HUES64 (cell line): ENCODE measurements around the gene HERPUD1.
"Not testable (repeated sequence)": the region's sequence is repeated elsewhere in the genome, so short reads cannot be mapped to it uniquely, and the experiment has no call there.

ENCODE experiments used
- H3K27ac ChIP-seq: 2 replicates; pipeline ENCODE4 v1.7.0; 2013; ENCODE audit warnings: low read depth, low read length, inconsistent platforms
- H3K27me3 ChIP-seq: 2 replicates; pipeline ENCODE4 v1.6.1; 2013; ENCODE audit warnings: mild to moderate bottlenecking, low read length; ENCODE audit not compliant: insufficient read depth
- H3K36me3 ChIP-seq: 2 replicates; pipeline ENCODE4 v1.6.1; 2013; ENCODE audit warnings: mild to moderate bottlenecking, low read length; ENCODE audit not compliant: insufficient read depth
- H3K4me1 ChIP-seq: 2 replicates; pipeline ENCODE4 v1.6.1; 2013; ENCODE audit warnings: mild to moderate bottlenecking, low read length, moderate library complexity; ENCODE audit not compliant: insufficient read depth
- H3K4me3 ChIP-seq: 2 replicates; pipeline ENCODE4 v1.5.1; 2013; ENCODE audit warnings: mild to moderate bottlenecking, low read length, moderate library complexity
- H3K9ac ChIP-seq: 2 replicates; pipeline ENCODE4 v1.6.1; 2013; ENCODE audit warnings: mild to moderate bottlenecking, low read depth, low read length
- H3K9me3 ChIP-seq: 2 replicates; pipeline ENCODE4 v1.6.1; 2013; ENCODE audit warnings: low read depth, low read length; ENCODE audit not compliant: insufficient read depth
- WGBS: fragments of 150-250, 120-280 bp; methylation state at CpG from one replicate; pipeline ENCODE4 v1.1.7; 2013; ENCODE audit warnings: missing lambda C conversion rate; 5-methylcytosine and 5-hydroxymethylcytosine counted together

HERPUD1 gene

DNA sequence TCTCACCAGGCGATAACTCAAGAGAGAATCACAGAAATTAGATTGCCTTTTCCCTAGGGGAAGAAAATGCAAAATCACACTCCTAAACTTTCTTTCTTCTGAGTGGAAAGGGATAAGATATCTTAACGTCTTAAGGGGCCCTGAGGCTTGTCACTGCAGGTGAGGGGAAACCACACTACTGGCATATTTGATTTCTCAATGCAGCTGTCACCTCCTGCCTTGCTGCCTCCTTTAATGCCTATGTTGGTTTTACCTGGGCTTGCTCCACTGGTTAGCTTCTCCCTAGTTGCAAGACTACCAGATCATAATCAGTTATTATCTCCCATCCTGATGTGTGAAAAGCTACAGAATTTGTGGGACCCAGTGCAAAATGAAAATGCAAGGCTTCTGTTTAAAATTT is 4.5 kb upstream of the HERPUD1 start:
- Histone ChIP-seq H3K27ac (no peak overlapping the region), H3K4me1 (0 out of 2 replicates have a peak, but pooled peaks cover 4% of the 10 kb centered on the region)

DNA sequence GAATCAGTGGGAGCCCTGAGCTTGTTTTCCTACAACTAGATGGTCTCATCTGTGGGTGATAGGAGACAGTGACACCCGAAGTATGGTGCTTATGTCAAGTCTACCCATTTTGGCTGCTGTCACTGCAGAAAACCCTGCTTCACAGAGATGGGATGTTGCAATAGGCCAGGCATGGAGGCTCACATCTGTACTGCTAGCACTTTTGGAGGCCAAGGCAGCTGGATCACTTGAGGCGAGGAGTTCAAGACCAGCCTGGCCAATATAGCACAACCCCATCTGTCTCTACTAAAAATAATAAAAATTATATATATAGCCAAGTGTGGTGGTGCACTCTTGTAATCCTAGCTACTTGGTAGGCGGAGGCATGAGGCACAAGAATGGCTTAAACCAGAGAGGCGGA is 2.3 kb upstream of the HERPUD1 start:
- 96% methylated on average over 4 of the region's 4 CpGs for WGBS
- Histone ChIP-seq H3K27ac (no peak overlapping the region), H3K4me1 (peaks cover 20% of the 10 kb centered on the region), H3K9ac (no peak overlapping the region), H3K4me3 (no peak overlapping the region), H3K27me3 (no peaks in the 10 kb centered on the region), H3K36me3 (peaks cover 8% of the 10 kb centered on the region; the same call in 1 of the 2 replicates), H3K9me3 (no peaks in the 10 kb centered on the region)

More for the DNA sequence above, 4.5 kb upstream of the HERPUD1 start:
- Histone ChIP-seq H3K9ac (no peak overlapping the region), H3K36me3 (no peaks in the 10 kb centered on the region), H3K27me3 (no peaks in the 10 kb centered on the region), H3K9me3 (no peaks in the 10 kb centered on the region), H3K4me3 (no peak overlapping the region)
- 74% methylated on average over 2 of the region's 2 CpGs for WGBS

DNA sequence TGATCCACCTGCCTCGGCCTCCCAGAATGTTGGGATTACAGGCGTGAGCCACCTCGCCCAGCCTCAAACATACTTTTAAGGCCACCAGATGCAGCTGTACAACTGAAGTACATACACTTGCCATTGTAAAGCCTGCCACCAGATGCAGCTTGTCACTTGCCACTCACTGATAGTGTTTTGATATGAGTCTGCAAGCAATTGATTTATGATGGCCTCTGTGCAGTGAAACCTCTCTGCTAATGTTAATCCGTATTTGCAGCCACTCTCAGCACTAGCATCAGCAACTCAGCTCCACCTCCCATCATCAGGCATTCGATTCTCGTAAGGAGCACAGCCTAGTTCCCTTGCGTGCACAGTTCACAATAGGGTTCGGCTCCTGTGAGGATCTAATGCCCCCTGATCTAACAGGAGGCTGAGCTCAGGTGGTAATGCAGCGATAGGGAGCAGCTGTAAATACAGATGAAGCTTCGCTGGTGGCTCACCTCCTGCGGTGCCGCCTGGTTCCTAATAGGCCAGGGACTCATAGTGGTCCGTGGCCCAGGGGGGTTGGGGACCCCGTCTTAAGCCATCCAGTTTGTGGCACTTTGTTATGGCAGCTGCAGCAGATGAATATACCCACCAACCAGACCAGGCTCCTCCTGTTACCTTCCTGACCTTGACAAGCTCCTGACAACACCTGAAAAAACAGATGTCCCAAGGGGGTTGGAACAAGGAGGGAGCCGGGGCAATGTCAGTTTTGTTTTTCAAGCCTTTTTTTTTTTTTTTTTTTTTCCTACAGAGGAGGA is 1.3 kb upstream of the HERPUD1 start:
- Histone ChIP-seq H3K36me3 (peaks cover 17% of the 10 kb centered on the region), H3K9me3 (no peaks in the 10 kb centered on the region), H3K4me1 (peaks cover 20% of the 10 kb centered on the region), H3K4me3 (no peak overlapping the region), H3K27ac (no peak overlapping the region), H3K9ac (peak overlapping the region; percentile 94; the same call in 1 of the 2 replicates), H3K27me3 (no peaks in the 10 kb centered on the region)
- 83% methylated on average over 14 of the region's 15 CpGs for WGBS

DNA sequence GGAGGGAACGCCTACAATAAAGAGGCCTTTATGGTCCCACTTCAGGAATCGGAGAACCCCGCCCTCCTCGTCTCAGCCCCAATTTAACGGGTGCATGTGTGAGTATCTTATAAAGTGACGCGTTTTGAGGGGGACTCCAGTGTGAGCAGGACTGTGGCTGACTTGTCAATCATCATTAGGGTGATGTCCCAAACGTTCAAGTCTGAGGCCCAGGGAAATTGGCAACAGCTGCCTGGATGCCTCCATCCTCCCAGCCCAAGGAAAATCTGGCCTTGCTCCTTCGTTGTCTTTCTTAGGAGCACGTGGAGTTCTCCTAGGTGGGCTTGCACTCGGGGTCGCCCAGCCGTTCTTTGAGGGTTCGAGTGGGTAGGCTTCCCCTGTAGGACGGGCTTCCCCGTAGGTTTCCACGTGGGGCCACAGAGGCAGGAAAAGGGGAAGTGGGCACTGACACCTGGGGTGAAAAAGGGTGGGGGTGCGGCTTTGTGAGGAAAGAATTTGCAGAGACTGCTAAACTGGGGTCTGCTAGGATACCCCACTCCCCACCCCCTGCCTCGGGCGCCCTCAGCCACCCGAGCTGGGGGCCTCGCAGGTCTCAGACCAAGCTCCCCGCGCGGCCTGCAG is 561 bp upstream of the HERPUD1 start:
- peak overlapping the region; percentile 86 for H3K27ac ChIP-seq
- no peaks in the 10 kb centered on the region for H3K27me3 ChIP-seq
- peaks cover 20% of the 10 kb centered on the region for H3K4me1 ChIP-seq
- peaks cover 24% of the 10 kb centered on the region for H3K36me3 ChIP-seq
- no peaks in the 10 kb centered on the region for H3K9me3 ChIP-seq
- H3K4me3 ChIP-seq, result peak overlapping the region; percentile 81
- 49% methylated on average over 24 of the region's 25 CpGs for WGBS
- H3K9ac ChIP-seq, result peak overlapping the region; percentile 94

DNA sequence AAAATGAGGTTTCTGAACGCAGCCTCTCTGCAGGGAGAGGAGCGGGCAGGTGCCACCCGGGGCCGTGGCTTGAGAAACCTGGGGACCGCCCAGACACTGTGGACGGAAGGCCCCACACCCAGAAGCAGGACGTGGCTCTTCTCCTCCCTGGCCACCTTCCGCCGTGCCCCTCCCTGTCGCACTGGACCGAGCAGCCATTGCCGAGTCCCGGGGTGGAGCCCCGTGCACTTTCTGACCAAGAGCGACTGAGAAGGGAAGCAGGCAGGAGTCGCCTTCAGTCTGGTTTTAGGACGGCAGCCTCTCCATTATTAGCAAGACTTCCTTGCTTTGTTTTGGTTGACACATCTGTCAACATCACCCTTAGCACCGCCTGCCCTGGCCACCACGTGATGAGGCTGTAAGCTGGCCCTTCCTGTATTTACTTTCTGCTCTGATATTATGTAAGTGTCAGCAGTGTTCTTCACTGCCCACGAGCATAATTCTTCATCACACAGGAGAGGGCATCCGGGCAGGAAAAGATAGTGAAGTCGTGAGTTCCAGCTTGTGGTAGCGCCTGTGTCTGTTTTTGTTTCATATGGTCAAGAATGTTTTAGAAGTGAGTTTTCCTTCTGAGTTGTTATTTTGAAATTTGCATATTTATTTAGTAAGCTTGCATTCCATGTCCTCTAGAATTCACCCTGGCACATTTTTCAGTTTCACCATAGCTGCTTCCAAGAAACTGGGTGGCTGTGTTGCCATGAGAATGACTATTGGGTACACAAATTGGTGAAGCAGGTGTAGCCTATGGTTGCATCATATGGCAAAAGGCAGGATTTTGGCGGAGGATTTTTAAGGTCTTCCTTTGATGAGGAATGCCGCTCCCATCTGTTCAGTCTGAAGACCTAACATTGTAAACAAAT is 1.0 kb downstream of the HERPUD1 start:
- 7% methylated on average over 24 of the region's 25 CpGs for WGBS
- Histone ChIP-seq H3K4me1 (peaks cover 20% of the 10 kb centered on the region), H3K36me3 (peaks cover 40% of the 10 kb centered on the region), H3K27ac (no peak overlapping the region; the same call in 1 of the 2 replicates), H3K9me3 (no peaks in the 10 kb centered on the region), H3K4me3 (peak overlapping the region; percentile 81), H3K9ac (peak overlapping the region; percentile 94), H3K27me3 (no peaks in the 10 kb centered on the region)

DNA sequence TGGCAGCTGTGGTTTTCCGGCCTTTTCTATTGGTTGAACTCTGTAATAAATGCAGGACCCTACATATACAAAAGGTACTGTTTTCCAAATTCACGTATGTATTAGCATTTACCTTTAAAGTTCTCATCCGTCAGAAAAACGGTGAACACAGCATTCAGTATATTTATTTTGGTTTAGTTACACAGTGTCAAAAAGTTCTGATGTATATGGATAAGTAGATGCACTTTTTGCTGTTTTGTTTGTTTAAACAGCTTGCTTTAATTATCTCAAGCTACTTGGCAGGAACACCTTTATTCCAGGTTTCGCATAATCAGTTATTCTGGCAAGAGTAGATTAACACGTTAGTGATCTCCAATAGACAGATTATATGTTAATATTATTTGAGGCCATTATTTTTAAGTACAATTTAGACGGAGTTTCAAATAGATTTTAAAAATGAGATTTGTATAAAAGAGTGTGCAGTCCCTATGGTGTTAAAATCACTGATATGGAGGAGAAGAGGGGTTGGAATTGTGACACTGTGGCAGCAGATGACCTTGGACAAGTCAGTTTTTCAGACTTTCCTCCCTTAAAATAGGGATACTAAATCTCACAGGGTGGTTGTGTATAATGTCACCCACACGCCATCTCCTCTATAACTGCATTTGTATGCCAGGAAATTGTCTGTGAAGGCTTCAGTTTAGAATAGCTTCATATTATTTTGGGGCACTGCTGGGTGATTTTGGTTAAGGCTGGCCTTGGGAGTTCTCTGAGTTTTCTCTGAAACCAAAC is 2.1 kb downstream of the HERPUD1 start:
- peak overlapping the region; percentile 81 for H3K4me3 ChIP-seq
- 78% methylated on average over 7 of the region's 8 CpGs for WGBS
- H3K36me3 ChIP-seq, result peaks cover 49% of the 10 kb centered on the region
- no peak overlapping the region for H3K27ac ChIP-seq
- peaks cover 20% of the 10 kb centered on the region for H3K4me1 ChIP-seq
- no peaks in the 10 kb centered on the region for H3K27me3 ChIP-seq
- H3K9me3 ChIP-seq, result no peaks in the 10 kb centered on the region
- H3K9ac ChIP-seq, result no peak overlapping the region

DNA sequence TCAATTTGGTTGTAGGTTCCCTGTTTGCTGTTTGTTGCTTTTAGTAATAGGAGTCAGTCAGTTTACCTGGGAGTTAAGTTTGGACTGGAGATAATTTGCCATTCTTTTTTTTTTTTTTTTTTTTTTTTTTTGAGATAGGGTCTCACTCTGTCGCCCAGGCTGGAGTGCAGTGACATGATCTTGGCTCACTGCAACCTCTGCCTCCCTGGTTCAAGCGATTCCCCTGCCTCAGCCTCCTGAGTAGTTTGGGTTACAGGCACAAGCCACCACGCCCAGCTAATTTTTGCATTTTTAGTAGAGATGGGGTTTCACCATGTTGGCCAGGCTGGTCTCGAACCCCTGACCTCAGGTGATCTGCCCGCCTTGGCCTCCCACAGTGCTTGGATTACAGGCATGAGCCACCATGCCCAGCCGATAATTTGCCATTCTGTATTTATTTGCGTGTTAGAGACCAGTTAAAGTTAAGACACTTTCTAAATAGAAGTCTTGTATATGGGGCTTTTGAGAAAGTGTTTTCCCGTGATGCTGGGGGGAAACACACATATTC is 2.7 kb downstream of the HERPUD1 start:
- H3K27me3 ChIP-seq, H3K9me3 ChIP-seq, H3K27ac ChIP-seq, H3K9ac ChIP-seq: not testable (repeated sequence)
- 93% methylated on average over 7 of the region's 8 CpGs for WGBS
- Histone ChIP-seq H3K4me1 (peaks cover 20% of the 10 kb centered on the region), H3K4me3 (peak overlapping the region; percentile 81; the same call in 1 of the 2 replicates), H3K36me3 (peaks cover 56% of the 10 kb centered on the region)

DNA sequence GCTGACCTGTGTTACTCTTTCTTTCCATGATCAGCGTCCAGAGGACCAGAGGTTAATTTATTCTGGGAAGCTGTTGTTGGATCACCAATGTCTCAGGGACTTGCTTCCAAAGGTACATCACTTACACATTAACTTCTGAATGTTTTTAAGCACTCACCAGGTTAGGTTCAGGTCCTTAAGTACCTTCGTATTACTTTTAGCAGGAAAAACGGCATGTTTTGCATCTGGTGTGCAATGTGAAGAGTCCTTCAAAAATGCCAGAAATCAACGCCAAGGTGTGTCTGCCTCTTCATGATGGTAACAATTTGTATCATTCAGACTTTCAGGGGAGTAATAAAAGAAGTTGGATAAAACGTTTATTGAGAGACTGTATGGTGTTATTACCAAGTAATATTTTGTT is 3.3 kb downstream of the HERPUD1 start:
- WGBS, result 92% methylated on average over 5 of the region's 5 CpGs
- H3K9me3 ChIP-seq, result no peaks in the 10 kb centered on the region
- no peak overlapping the region for H3K27ac ChIP-seq
- no peaks in the 10 kb centered on the region for H3K27me3 ChIP-seq
- H3K9ac ChIP-seq, result no peak overlapping the region
- H3K36me3 ChIP-seq, result peaks cover 61% of the 10 kb centered on the region
- H3K4me3 ChIP-seq, result no peak overlapping the region
- peaks cover 20% of the 10 kb centered on the region for H3K4me1 ChIP-seq

DNA sequence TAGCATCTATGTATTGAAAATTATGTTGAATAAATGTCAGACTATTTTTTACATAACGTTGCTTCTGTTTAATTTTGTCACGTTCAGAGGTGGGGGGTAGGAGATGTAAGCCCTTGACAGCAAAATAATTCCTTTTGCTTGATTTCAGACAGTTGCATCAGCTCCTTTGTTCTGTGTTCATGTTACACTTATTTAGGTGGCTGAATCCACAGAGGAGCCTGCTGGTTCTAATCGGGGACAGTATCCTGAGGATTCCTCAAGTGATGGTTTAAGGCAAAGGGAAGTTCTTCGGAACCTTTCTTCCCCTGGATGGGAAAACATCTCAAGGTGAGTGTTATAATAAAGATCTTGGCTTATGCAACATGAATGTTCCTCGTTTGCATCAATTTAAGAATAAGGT is 4.5 kb downstream of the HERPUD1 start:
- no peaks in the 10 kb centered on the region for H3K27me3 ChIP-seq
- H3K9me3 ChIP-seq, result no peaks in the 10 kb centered on the region
- peaks cover 74% of the 10 kb centered on the region for H3K36me3 ChIP-seq
- H3K4me1 ChIP-seq, result peaks cover 17% of the 10 kb centered on the region
- WGBS, result 93% methylated on average over 4 of the region's 5 CpGs
- H3K9ac ChIP-seq, result no peak overlapping the region
- no peak overlapping the region for H3K27ac ChIP-seq
- H3K4me3 ChIP-seq, result no peak overlapping the region

DNA sequence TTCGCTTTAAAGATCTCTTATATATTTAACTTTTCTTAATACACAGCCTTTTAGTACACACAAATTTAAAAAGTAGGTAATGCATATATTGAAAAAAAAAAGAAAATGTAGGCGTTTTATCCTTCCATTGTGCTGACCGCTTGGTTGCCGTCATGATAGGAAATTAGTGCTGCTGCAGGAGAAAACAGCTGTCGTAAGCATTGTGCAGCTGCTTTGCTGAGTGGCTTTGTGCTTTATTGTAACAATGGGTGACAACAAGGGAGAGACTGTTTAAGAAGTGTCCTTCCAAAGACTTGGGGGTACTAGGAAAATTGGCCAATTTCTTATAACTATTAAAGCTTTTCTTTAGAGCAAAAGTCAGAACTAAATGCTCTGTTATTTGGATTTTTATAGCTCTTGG is 5.0 kb downstream of the HERPUD1 start:
- no peak overlapping the region for H3K4me3 ChIP-seq
- H3K36me3 ChIP-seq, result peaks cover 78% of the 10 kb centered on the region
- no peak overlapping the region for H3K27ac ChIP-seq
- peaks cover 16% of the 10 kb centered on the region for H3K4me1 ChIP-seq
- no peaks in the 10 kb centered on the region for H3K27me3 ChIP-seq
- WGBS, result 93% methylated on average over 4 of the region's 5 CpGs
- H3K9ac ChIP-seq, result no peak overlapping the region
- H3K9me3 ChIP-seq, result no peaks in the 10 kb centered on the region
